DOHH2 (cell line): ENCODE data around the gene GJB2.

ENCODE experiments used
- H3F3A ChIP-seq: fragments of 200-600 bp; sonication (generic), shearing (Covaris generic); 2 replicates; pipeline ENCODE4 v1.6.0; 2016; ENCODE audit warnings: antibody characterized with exemption, mild to moderate bottlenecking; ENCODE audit not compliant: control insufficient read depth, insufficient read depth
- H3K27ac ChIP-seq: fragments of 200-600 bp; sonication (generic); 2 replicates; pipeline ENCODE4 v1.5.1; 2014; ENCODE audit warnings: low read depth, mild to moderate bottlenecking, low read length, moderate library complexity
- H3K27me3 ChIP-seq: fragments of 200-600 bp; sonication (generic); 2 replicates; pipeline ENCODE4 v1.6.1; 2014; ENCODE audit warnings: mild to moderate bottlenecking, low read length, mixed read lengths; ENCODE audit not compliant: control insufficient read depth
- H3K36me3 ChIP-seq: fragments of 200-600 bp; sonication (generic); 2 replicates; pipeline ENCODE4 v1.6.1; 2014; ENCODE audit warnings: mild to moderate bottlenecking, low read length, moderate library complexity, mixed read lengths; ENCODE audit not compliant: control insufficient read depth
- H3K4me1 ChIP-seq: fragments of 200-600 bp; sonication (generic); 2 replicates; pipeline ENCODE4 v1.6.1; 2014; ENCODE audit warnings: mild to moderate bottlenecking, low read length, mixed read lengths; ENCODE audit not compliant: control insufficient read depth
- H3K4me2 ChIP-seq: fragments of 200-600 bp; sonication (generic); 2 replicates; pipeline ENCODE4 v1.6.0; 2014; ENCODE audit warnings: mild to moderate bottlenecking, low read length, moderate library complexity
- H3K4me3 ChIP-seq: fragments of 200-600 bp; sonication (generic); 2 replicates; pipeline ENCODE4 v1.5.1; 2014; ENCODE audit warnings: mild to moderate bottlenecking, low read length, mixed read lengths
- H3K79me2 ChIP-seq: fragments of 200-600 bp; sonication (generic); 2 replicates; pipeline ENCODE4 v1.6.1; 2014; ENCODE audit warnings: mild to moderate bottlenecking, low read length, mixed read lengths; ENCODE audit not compliant: control insufficient read depth
- H3K9me2 ChIP-seq: fragments of 200-600 bp; sonication (generic); replicated peaks from 2 replicates; pipeline ENCODE4 v1.6.1; 2014; ENCODE audit warnings: mild to moderate bottlenecking, low read length, mixed read lengths; ENCODE audit not compliant: control insufficient read depth
- H3K9me3 ChIP-seq: fragments of 200-600 bp; sonication (generic); 2 replicates; pipeline ENCODE4 v1.6.1; 2014; ENCODE audit warnings: antibody characterized with exemption, low read length, mixed read lengths; ENCODE audit not compliant: control insufficient read depth, insufficient read depth
- H4K20me1 ChIP-seq: fragments of 200-600 bp; sonication (generic); 2 replicates; pipeline ENCODE4 v1.6.0; 2014; ENCODE audit warnings: low read depth, mild to moderate bottlenecking, antibody characterized with exemption, low read length, moderate library complexity; ENCODE audit not compliant: control insufficient read depth, insufficient read depth
- CTCF ChIP-seq: fragments of 200-600 bp; sonication (generic); IDR thresholded peaks from one replicate; pipeline ENCODE4 v1.5.1; 2014; ENCODE audit warnings: antibody characterized with exemption, mild to moderate bottlenecking, low read depth, low read length; ENCODE audit not compliant: poor library complexity, severe bottlenecking
- EZH2phosphoT487 ChIP-seq: fragments of 200-600 bp; sonication (generic); IDR thresholded peaks from 2 replicates; pipeline ENCODE4 v1.6.1; 2017; ENCODE audit warnings: borderline replicate concordance, mild to moderate bottlenecking, antibody characterized with exemption, low read length, moderate library complexity, mixed read lengths

GJB2 gene

GRCh38 chr13:20142927-20143480, 49.7 kb downstream of the GJB2 start:
- Histone ChIP-seq H3K4me1 (no peaks in the 10 kb centered on the region), H3K36me3 (no peaks in the 10 kb centered on the region), H4K20me1 (no peaks in the 10 kb centered on the region), H3K9me2 (no peaks in the 10 kb centered on the region), H3K27me3 (peaks cover 31% of the 10 kb centered on the region), H3K79me2 (no peaks in the 10 kb centered on the region), H3K9me3 (no peaks in the 10 kb centered on the region), H3F3A (no peaks in the 10 kb centered on the region), H3K27ac (no peak overlapping the region), H3K4me2 (no peak overlapping the region), H3K4me3 (no peak overlapping the region)
- TF ChIP-seq EZH2phosphoT487: no peak
- TF ChIP-seq CTCF: no peak

- no peak overlapping the region for H3K4me2 ChIP-seq
- no peaks in the 10 kb centered on the region for H4K20me1 ChIP-seq
- no peaks in the 10 kb centered on the region for H3K79me2 ChIP-seq
- no peaks in the 10 kb centered on the region for H3K9me2 ChIP-seq
- TF ChIP-seq EZH2phosphoT487 (no peak), CTCF (no peak)
- no peaks in the 10 kb centered on the region for H3K36me3 ChIP-seq
- no peaks in the 10 kb centered on the region for H3K4me1 ChIP-seq
- no peak overlapping the region for H3K4me3 ChIP-seq
- H3K27me3 ChIP-seq: peaks cover 28% of the 10 kb centered on the region
- H3K9me3 ChIP-seq: no peaks in the 10 kb centered on the region
- H3F3A ChIP-seq: no peaks in the 10 kb centered on the region
- no peak overlapping the region for H3K27ac ChIP-seq
These were observed 50.5 kb downstream of the GJB2 start for GRCh38 chr13:20142023-20142926.

GRCh38 chr13:20141238-20142022, 51.3 kb downstream of the GJB2 start:
- Histone ChIP-seq H3K9me3 (no peaks in the 10 kb centered on the region), H4K20me1 (no peaks in the 10 kb centered on the region), H3K27ac (no peak overlapping the region), H3K4me3 (no peak overlapping the region), H3K9me2 (no peaks in the 10 kb centered on the region), H3K4me1 (no peaks in the 10 kb centered on the region), H3K4me2 (no peak overlapping the region), H3K79me2 (no peaks in the 10 kb centered on the region), H3K36me3 (no peaks in the 10 kb centered on the region), H3F3A (no peaks in the 10 kb centered on the region), H3K27me3 (peaks cover 25% of the 10 kb centered on the region)
- TF ChIP-seq EZH2phosphoT487: no peak
- TF ChIP-seq CTCF: no peak
